ENCODE measurements around the gene ABTB2. TPM values are rescaled to one million over a fixed set of nuclear protein-coding genes. Genes with fewer than 3 reads are reported as not detected.

ABTB2 gene
- total and polyA plus RNA-seq, 10 of the 15 experiments (the other 5 are each of a cell fraction or from before 2014, with no cell fraction given) = 0.13 to 2.1 (median 0.72) TPM

DNA sequence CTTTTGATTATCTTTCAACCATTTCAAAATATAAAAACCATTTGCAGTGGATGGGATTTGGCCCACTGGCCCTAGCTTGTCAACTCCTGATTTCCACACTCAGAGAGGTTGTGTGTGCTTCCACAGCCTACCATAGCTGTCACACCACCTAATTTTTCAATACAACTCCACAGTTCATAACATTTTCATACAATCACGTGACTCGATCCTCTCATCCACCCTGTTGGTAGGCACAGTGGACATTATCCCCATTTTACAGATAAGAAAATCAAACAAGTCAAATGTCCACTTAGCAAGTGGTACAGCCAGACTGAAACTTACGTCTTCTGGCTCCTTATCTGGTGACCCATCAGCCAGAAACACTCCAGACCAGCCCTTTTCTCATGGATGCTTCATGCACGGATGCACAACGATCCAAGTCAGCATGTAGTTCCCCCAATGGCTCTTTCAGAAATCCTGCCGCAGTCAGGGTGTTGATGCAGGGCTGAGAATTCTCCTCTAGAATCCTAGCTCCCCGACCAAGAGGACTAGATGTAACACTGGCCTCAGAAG lies 88.0 kb downstream of the ABTB2 start:
- intact Hi-C loops (cut with micrococcal nuclease; ENCODE audit: unreplicated experiment) (no loop called here), in situ Hi-C loops (cut with MboI) (no loop called here)
- H3K9me3 ChIP-seq (replicated peaks; ENCODE audit: control insufficient read depth, insufficient read depth, low read length) = no peaks in the 10 kb centered on the region
- H2AFZ ChIP-seq (ENCODE audit: control insufficient read depth, low read depth, low read length) = no peak overlapping the region
- no peak for ATAC-seq
- H3K4me1 ChIP-seq (ENCODE audit: control insufficient read depth, insufficient read depth, low read length) = no peaks in the 10 kb centered on the region
- ChIA-PET CTCF (no interaction called here), RAD21 (ENCODE audit: unreplicated experiment) (no interaction called here), SMC1A (ENCODE audit: uncharacterized antibody, unreplicated experiment) (interaction anchor here (1.3 kb wide), 1 partner anchor 82 kb away, joined by 3 read pairs; no protein-coding TSS in a partner anchor), POLR2A (interaction anchor here (0.7 kb wide), 1 partner anchor 1415 kb away, joined by 9 read pairs; no protein-coding TSS in a partner anchor)
- H4K20me1 ChIP-seq (ENCODE audit: control insufficient read depth, insufficient read depth) = no peaks in the 10 kb centered on the region
- no peaks in the 10 kb centered on the region for H3K36me3 ChIP-seq (ENCODE audit: control insufficient read depth in 2 of 2, insufficient read depth in 2 of 2, low read length in 1 of 2)
- DNase-seq (ENCODE audit: low read depth, low spot score) = no peak
- H3K4me2 ChIP-seq (ENCODE audit: control insufficient read depth, insufficient read depth) = no peak overlapping the region
- H3K27me3 ChIP-seq (replicated peaks in 1 of 2; ENCODE audit: control insufficient read depth in 2 of 2, insufficient read depth in 2 of 2, low read length in 1 of 2) = no peaks in the 10 kb centered on the region
- FAIRE-seq = no peak
- no peak overlapping the region for H3K9ac ChIP-seq (ENCODE audit: control insufficient read depth, insufficient read depth, low read length)
- H3K79me2 ChIP-seq (ENCODE audit: control insufficient read depth, insufficient read depth, low read length) = no peaks in the 10 kb centered on the region
- BruUV-seq (replicated peaks) = no TSS peak
- no peak overlapping the region for H3K27ac ChIP-seq (ENCODE audit: control insufficient read depth, insufficient read depth)
- 64% methylated on average over 7 of the region's 7 CpGs for WGBS (ENCODE audit: insufficient coverage, insufficient replicate concordance, low lambda C conversion rate, missing lambda C conversion rate)
- no peak for TF ChIP-seq ZNF622 (IDR thresholded peaks at IDR 0.05)
- TF ChIP-seq LARP7 (IDR thresholded peaks at IDR 0.05) = no peak
- TF ChIP-seq, protein P1, sequence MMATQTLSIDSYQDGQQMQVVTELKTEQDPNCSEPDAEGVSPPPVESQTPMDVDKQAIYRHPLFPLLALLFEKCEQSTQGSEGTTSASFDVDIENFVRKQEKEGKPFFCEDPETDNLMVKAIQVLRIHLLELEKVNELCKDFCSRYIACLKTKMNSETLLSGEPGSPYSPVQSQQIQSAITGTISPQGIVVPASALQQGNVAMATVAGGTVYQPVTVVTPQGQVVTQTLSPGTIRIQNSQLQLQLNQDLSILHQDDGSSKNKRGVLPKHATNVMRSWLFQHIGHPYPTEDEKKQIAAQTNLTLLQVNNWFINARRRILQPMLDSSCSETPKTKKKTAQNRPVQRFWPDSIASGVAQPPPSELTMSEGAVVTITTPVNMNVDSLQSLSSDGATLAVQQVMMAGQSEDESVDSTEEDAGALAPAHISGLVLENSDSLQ (IDR thresholded peaks at IDR 0.05) = no peak
- no peak for TF ChIP-seq PAX5 (IDR thresholded peaks at IDR 0.05; ENCODE audit: borderline replicate concordance, low read depth, low read length)
- no peak overlapping the region for H3K4me3 ChIP-seq

DNA sequence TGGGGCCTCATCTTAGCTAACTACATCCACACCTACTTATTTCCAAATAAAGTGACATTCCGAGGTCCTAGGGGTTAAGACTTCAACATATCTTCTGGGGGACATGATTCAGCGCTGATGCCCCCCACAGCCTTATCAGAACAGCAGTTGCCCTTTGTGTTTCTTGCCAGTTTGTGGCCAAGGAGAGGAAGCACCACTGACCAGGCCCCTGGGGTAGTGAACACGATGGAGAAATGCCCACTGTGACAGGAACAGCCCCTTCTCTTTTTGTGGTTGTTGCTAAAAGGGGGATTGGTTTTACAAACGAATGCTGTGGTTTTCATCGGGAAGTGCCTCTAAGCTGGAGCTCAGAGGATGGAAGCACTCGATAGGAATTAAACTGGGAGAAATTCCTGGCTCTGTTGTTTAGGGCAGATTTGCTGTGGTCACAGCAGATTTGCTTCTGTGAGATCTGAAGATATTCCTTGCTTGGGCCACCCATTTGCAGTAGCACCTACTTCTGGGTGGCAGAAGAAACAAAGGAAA lies 88.8 kb downstream of the ABTB2 start:
- no peak for FAIRE-seq
- CTCF ChIA-PET = no interaction called here
- no peak overlapping the region for H3K4me3 ChIP-seq
- no peak overlapping the region for H3K9ac ChIP-seq (ENCODE audit: control insufficient read depth, insufficient read depth, low read length)
- RAD21 ChIA-PET (ENCODE audit: unreplicated experiment) = no interaction called here
- H2AFZ ChIP-seq (ENCODE audit: control insufficient read depth, low read depth, low read length) = no peak overlapping the region
- no peaks in the 10 kb centered on the region for H4K20me1 ChIP-seq (ENCODE audit: control insufficient read depth, insufficient read depth)
- no peak for ATAC-seq
- H3K4me1 ChIP-seq (ENCODE audit: control insufficient read depth, insufficient read depth, low read length) = no peaks in the 10 kb centered on the region
- WGBS (ENCODE audit: insufficient coverage, insufficient replicate concordance, low lambda C conversion rate, missing lambda C conversion rate) = 43% methylated on average over 6 of the region's 6 CpGs
- H3K4me2 ChIP-seq (ENCODE audit: control insufficient read depth, insufficient read depth) = no peak overlapping the region
- H3K79me2 ChIP-seq (ENCODE audit: control insufficient read depth, insufficient read depth, low read length) = no peaks in the 10 kb centered on the region
- SMC1A ChIA-PET (ENCODE audit: uncharacterized antibody, unreplicated experiment) = interaction anchor here (1.3 kb wide), 1 partner anchor 83 kb away, joined by 3 read pairs; no protein-coding TSS in a partner anchor
- BruUV-seq (replicated peaks) = no TSS peak
- intact Hi-C loops (cut with micrococcal nuclease; ENCODE audit: unreplicated experiment) (no loop called here), in situ Hi-C loops (cut with MboI) (no loop called here)
- no peak overlapping the region for H3K27ac ChIP-seq (ENCODE audit: control insufficient read depth, insufficient read depth)
- no peaks in the 10 kb centered on the region for H3K36me3 ChIP-seq (ENCODE audit: control insufficient read depth in 2 of 2, insufficient read depth in 2 of 2, low read length in 1 of 2)
- TF ChIP-seq, protein P2, sequence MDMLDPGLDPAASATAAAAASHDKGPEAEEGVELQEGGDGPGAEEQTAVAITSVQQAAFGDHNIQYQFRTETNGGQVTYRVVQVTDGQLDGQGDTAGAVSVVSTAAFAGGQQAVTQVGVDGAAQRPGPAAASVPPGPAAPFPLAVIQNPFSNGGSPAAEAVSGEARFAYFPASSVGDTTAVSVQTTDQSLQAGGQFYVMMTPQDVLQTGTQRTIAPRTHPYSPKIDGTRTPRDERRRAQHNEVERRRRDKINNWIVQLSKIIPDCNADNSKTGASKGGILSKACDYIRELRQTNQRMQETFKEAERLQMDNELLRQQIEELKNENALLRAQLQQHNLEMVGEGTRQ (IDR thresholded peaks at IDR 0.05; ENCODE audit: borderline replicate concordance, low read depth, low read length) = no peak
- TF ChIP-seq RB1 (IDR thresholded peaks at IDR 0.05; ENCODE audit: borderline replicate concordance) (no peak), ZSCAN29 (IDR thresholded peaks at IDR 0.05) (no peak), SP1 (IDR thresholded peaks at IDR 0.05; ENCODE audit: low read depth, low read length) (no peak), SIN3A (IDR thresholded peaks at IDR 0.05; ENCODE audit: low read depth, low read length) (no peak), ATF7 (IDR thresholded peaks at IDR 0.05; ENCODE audit: low read depth) (no peak), MEF2A (IDR thresholded peaks at IDR 0.05; ENCODE audit: insufficient read depth, low read depth, low read length) (no peak), SUZ12 (IDR thresholded peaks at IDR 0.05; ENCODE audit: unreplicated experiment) (no peak)
- TF ChIP-seq, protein P3, sequence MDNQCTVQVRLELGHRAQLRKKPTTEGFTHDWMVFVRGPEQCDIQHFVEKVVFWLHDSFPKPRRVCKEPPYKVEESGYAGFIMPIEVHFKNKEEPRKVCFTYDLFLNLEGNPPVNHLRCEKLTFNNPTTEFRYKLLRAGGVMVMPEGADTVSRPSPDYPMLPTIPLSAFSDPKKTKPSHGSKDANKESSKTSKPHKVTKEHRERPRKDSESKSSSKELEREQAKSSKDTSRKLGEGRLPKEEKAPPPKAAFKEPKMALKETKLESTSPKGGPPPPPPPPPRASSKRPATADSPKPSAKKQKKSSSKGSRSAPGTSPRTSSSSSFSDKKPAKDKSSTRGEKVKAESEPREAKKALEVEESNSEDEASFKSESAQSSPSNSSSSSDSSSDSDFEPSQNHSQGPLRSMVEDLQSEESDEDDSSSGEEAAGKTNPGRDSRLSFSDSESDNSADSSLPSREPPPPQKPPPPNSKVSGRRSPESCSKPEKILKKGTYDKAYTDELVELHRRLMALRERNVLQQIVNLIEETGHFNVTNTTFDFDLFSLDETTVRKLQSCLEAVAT (IDR thresholded peaks at IDR 0.05) = no peak
- TF ChIP-seq, protein P1 (IDR thresholded peaks at IDR 0.05) = no peak
- no peaks in the 10 kb centered on the region for H3K9me3 ChIP-seq (replicated peaks; ENCODE audit: control insufficient read depth, insufficient read depth, low read length)
- POLR2A ChIA-PET = no interaction called here
- H3K27me3 ChIP-seq (replicated peaks in 1 of 2; ENCODE audit: control insufficient read depth in 2 of 2, insufficient read depth in 2 of 2, low read length in 1 of 2) = no peaks in the 10 kb centered on the region
- DNase-seq (ENCODE audit: low read depth, low spot score) = no peak
